GM10266 (cell line): ENCODE data around the gene SCN1A.

Experiments
- DNase-seq: peaks from one replicate; pipeline ENCODE4 v3.0.0; 2012; ENCODE audit errors: extremely low spot score
- TF ChIP-seq, protein P1 (sequence below): IDR thresholded peaks from 2 replicates; pipeline ENCODE4 v1.5.1; 2012; ENCODE audit warnings: mild to moderate bottlenecking, low read depth; ENCODE audit not compliant: control insufficient read depth, insufficient read depth; ENCODE audit errors: missing control alignments

Gene SCN1A

DNA sequence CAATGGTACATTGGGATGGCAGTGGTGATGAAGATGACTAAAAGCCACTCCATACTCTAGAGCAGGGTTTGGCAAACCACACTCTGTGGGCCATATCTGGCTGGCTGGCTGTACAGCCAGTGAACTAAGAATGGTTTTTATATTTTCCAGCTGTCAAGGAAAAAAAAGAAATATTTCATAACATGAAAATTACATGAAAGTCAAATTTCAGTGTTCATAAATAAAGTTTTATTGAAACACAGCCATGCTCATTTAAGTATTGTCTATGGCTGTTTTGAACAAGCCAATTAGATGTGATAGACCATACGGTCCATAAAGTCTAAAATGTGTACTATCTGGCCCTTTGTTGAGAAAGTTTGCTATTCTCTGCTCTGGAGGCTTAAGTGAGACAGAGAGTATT is 175.7 kb downstream of the SCN1A start:
- TF ChIP-seq, protein P1, sequence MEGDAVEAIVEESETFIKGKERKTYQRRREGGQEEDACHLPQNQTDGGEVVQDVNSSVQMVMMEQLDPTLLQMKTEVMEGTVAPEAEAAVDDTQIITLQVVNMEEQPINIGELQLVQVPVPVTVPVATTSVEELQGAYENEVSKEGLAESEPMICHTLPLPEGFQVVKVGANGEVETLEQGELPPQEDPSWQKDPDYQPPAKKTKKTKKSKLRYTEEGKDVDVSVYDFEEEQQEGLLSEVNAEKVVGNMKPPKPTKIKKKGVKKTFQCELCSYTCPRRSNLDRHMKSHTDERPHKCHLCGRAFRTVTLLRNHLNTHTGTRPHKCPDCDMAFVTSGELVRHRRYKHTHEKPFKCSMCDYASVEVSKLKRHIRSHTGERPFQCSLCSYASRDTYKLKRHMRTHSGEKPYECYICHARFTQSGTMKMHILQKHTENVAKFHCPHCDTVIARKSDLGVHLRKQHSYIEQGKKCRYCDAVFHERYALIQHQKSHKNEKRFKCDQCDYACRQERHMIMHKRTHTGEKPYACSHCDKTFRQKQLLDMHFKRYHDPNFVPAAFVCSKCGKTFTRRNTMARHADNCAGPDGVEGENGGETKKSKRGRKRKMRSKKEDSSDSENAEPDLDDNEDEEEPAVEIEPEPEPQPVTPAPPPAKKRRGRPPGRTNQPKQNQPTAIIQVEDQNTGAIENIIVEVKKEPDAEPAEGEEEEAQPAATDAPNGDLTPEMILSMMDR: no peak
- no peak for DNase-seq

DNA sequence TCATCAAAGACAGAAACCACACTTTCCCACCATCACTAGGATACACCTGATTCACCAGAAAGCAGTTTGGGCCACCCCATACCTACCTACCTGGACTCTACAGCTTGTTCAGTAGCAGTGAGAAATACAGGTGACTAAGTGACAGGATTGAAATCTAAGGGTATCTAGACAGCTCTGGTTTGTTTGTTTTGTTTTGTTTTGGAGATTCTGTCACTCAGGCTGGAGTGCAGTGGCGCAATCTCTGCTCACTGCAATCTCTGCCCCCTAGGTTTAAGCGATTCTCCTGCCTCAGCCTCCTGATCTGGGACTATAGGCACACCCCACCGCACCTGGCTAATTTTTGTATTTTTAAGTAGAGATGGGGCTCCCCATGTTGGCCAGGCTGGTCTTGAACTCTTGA is 177.4 kb downstream of the SCN1A start:
- TF ChIP-seq, protein P1: no peak
- DNase-seq: no peak

DNA sequence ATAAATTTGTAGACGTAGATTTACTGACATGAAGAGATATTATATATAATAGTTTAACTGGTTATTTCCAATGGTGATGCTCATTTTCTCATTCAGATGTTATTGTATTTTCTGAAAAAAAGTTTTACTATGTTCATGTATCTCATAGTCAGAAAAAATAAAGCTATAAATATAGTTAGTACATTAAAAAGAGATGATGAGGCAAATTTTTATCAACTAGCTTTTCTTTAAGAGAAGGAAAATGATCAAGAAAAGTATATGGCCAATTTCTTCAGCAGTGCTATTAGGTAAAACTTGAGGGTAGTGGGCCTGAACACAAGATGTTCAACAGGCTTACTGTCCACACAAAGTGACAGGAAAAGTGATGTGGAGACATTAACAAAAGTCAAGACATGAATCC is 186.0 kb downstream of the SCN1A start:
- TF ChIP-seq, protein P1: no peak
- no peak for DNase-seq

DNA sequence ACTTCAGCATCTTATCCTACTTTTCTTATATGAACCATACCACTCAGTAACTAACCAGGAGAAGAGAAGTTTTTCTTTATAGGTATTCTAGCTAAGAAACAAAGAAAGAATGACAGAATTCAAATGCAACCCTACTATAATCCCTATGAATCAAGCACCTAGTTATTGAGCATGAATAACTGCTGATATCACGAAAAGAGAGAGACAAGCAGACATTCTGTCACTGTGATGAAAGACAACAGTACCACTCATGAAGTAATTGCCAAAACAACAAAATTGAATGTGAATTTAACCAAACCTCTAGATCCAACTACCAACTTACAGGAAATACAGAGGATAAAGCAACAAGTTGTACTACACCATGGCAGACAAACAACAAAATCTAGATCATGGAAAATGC is 189.6 kb downstream of the SCN1A start:
- TF ChIP-seq, protein P1: no peak
- DNase-seq: no peak
